ENCODE measurements around the gene PEX3.

The PEX3 gene

DNA sequence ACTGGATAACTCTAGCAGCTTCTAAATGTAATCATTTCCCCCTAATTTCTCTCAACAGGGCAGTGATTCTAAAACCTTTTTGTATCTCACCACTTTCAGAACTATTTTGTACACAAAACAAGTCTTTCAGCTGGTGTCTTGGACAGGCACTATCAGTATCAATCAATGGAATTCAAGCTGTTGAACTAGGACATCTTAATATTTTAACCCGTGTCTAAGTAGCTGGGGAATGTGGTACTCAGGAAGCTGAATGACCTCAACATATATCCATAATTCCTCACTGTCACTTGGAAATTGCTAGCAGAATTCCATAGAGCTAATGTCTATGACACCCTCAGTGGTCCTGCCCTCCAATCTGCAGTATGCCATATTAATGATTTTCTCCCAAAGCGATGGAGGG is 24.6 kb upstream of the PEX3 start:
- no peak for DNase-seq (ENCODE audit: extremely low spot score)
- CTCF ChIA-PET: interaction anchor here (0.8 to 6.7 kb wide), 19 partner anchors 9 to 950 kb away, joined by 3 to 75 read pairs (median 5); partner anchors contain the start of genes ADAT2 and PEX3
- TF ChIP-seq, protein P1, sequence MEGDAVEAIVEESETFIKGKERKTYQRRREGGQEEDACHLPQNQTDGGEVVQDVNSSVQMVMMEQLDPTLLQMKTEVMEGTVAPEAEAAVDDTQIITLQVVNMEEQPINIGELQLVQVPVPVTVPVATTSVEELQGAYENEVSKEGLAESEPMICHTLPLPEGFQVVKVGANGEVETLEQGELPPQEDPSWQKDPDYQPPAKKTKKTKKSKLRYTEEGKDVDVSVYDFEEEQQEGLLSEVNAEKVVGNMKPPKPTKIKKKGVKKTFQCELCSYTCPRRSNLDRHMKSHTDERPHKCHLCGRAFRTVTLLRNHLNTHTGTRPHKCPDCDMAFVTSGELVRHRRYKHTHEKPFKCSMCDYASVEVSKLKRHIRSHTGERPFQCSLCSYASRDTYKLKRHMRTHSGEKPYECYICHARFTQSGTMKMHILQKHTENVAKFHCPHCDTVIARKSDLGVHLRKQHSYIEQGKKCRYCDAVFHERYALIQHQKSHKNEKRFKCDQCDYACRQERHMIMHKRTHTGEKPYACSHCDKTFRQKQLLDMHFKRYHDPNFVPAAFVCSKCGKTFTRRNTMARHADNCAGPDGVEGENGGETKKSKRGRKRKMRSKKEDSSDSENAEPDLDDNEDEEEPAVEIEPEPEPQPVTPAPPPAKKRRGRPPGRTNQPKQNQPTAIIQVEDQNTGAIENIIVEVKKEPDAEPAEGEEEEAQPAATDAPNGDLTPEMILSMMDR (IDR thresholded peaks at IDR 0.05; ENCODE audit: control extremely low read depth, extremely low read depth, low read depth, missing control alignments): no peak
- POLR2A ChIA-PET: no interaction called here

DNA sequence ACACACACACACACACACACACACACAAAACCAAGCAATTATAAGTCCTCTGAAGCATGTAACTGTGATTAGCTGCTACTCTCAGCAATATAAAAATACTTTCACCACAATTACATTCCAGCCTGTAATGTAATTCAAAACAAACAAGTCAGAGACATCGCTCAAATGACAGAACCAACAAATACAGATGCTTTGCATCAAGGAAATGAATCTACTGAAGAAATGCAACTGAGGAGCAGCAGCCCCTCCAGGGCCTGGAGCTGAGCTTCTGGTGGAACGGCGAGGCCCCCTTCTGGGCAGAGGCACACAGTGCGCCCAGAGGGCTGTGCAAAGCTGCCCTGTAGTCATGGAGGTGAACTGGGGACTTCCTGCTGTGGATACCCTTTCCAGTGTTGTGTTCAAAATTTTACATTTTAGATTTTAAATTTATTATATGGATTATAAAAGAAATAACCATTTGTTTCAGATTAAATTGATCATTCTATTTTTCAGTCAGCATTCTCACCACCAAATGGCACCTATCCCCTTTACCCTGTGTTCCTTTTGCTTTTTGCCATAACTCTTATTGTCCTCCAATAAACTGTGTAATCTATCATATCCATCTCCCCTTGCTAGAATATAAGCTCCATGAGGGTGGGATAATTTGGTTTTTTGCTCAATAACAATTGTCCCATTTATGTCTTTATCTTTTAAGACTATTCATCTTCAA is 23.3 kb upstream of the PEX3 start:
- CTCF ChIA-PET: interaction anchor here (0.8 to 6.7 kb wide), 55 partner anchors 8 to 951 kb away, joined by 3 to 75 read pairs (median 4); partner anchors contain the start of genes ADAT2 and PEX3
- POLR2A ChIA-PET: no interaction called here
- TF ChIP-seq, protein P1 (IDR thresholded peaks at IDR 0.05; ENCODE audit: control extremely low read depth, extremely low read depth, low read depth, missing control alignments): peak; percentile 97
- DNase-seq (ENCODE audit: extremely low spot score): peak; percentile 76

DNA sequence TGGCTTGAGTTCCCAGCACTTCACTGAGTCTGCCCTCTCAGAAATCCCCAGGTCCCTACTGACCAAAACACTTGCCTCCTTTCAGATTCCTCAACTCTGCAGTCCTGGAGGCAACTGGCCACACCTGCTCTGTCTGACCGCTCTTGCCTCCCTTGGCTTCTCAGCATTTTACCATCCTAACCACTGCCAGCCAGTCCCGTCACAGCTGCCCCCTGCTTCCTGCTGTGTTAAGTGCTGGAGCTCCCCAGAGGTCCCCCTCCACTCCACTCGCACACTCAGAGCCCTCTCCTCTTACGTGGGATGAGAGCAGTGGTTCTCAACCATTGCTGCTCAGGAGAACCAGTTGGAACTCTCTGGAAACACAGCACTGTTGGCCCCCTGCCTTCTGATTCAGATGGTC is 20.6 kb upstream of the PEX3 start:
- TF ChIP-seq, protein P1 (IDR thresholded peaks at IDR 0.05; ENCODE audit: control extremely low read depth, extremely low read depth, low read depth, missing control alignments): no peak
- POLR2A ChIA-PET: no interaction called here
- CTCF ChIA-PET: interaction anchor here (1.3 to 6.7 kb wide), 5 partner anchors 13 to 953 kb away, joined by 6 to 75 read pairs (median 43); no protein-coding TSS in a partner anchor

DNA sequence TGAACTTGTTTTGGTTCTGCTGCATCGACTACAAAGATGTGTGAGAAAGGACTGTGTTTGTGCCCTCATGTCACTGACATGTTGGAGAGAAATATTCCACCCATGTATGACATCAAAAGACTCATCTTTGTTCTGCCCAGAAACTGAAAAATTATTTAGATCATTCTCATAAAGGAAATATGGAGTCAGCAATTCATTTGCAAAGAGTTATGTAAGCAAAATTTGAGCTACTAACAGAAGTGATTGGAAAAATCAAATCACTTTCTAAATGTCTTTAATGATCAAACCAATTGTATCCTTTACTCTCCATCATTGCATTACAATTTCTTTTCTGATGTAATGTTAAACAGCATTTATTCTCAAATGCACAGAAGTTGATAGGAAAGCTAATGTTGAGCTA is 19.4 kb upstream of the PEX3 start:
- POLR2A ChIA-PET: no interaction called here
- DNase-seq (ENCODE audit: extremely low spot score): no peak
- CTCF ChIA-PET: interaction anchor here (1.2 to 1.6 kb wide), 3 partner anchors 9 to 738 kb away, joined by 3 to 5 read pairs (median 5); no protein-coding TSS in a partner anchor
- TF ChIP-seq, protein P1 (IDR thresholded peaks at IDR 0.05; ENCODE audit: control extremely low read depth, extremely low read depth, low read depth, missing control alignments): no peak

More for the DNA sequence above, 20.6 kb upstream of the PEX3 start:
- DNase-seq (ENCODE audit: extremely low spot score): no peak

DNA sequence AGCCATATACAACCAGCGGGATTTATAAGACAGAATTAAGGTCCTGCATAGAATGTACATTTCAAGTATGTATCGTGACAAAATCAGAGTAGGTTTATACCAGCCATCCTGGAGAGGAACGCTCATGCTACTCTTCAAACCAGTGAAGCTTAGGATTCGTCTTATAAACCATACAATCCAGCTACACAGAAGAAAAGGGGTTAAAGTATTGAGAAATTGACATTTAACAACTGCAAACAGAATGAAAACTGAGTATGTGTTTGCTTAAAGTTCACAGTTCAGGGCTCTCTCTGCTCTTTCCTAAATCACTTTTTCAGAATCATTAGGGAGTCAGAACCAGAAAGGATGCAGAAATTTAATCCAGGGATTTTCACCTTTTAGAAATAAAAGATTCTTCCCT is 18.0 kb upstream of the PEX3 start:
- CTCF ChIA-PET: interaction anchor here (0.9 to 2.1 kb wide), 4 partner anchors 11 to 754 kb away, joined by 3 to 6 read pairs (median 4); no protein-coding TSS in a partner anchor

DNA sequence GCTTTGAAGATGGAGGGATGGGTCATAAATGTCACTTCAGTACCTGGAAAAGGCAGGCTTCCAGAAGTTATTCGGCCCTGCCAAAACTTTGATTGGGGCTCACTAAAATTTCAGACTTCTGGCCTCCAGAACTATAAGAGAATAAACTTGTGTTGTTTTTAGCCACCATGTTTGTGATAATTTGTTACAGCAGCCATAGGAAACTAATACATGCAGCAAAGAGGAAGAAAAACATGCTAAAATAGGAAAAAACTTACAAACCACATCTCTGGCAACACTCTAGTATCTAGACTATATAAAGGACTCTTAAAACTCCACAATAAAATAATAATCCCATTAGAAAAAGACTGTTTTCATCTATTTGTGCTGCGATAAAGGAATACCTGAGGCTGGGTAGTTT is 9.6 kb upstream of the PEX3 start:
- CTCF ChIA-PET: no interaction called here
- TF ChIP-seq, protein P1 (IDR thresholded peaks at IDR 0.05; ENCODE audit: control extremely low read depth, extremely low read depth, low read depth, missing control alignments): no peak
- POLR2A ChIA-PET: no interaction called here
- DNase-seq (ENCODE audit: extremely low spot score): no peak

More for the DNA sequence above, 18.0 kb upstream of the PEX3 start:
- DNase-seq (ENCODE audit: extremely low spot score): no peak
- TF ChIP-seq, protein P1 (IDR thresholded peaks at IDR 0.05; ENCODE audit: control extremely low read depth, extremely low read depth, low read depth, missing control alignments): no peak
- POLR2A ChIA-PET: no interaction called here
